ENCODE data around the gene KRTAP3-3.
"Not testable (repeated sequence)": the region's sequence is repeated elsewhere in the genome, so short reads cannot be mapped to it uniquely, and the experiment has no call there.

Gene KRTAP3-3

GRCh38 chr17:40993839-40994238, at the start of gene KRTAP3-3:
Gene KRTAP3-3, minus strand, starts transcription at chr17:40994164. Its CDS starts 67 bp downstream, at chr17:40994097.
- no peak within 1 kb of the TSS for H3K27ac ChIP-seq
- TF ChIP-seq CTCF (IDR thresholded peaks at IDR 0.05) (no peak), ZFX (IDR thresholded peaks at IDR 0.05; ENCODE audit: borderline replicate concordance) (no peak)

- no peak overlapping the region for H3K27ac ChIP-seq
- TF ChIP-seq ZFX (IDR thresholded peaks at IDR 0.05; ENCODE audit: borderline replicate concordance) = no peak
- no peak for TF ChIP-seq CTCF (IDR thresholded peaks at IDR 0.05)
Measured at GRCh38 chr17:41042953-41043352, 49.0 kb upstream of the KRTAP3-3 start.

- H3K27ac ChIP-seq = not testable (repeated sequence)
Measured at GRCh38 chr17:41040783-41041571, 47.0 kb upstream of the KRTAP3-3 start, which contains the start of gene KRTAP1-1. Gene KRTAP1-1, minus strand, starts transcription at chr17:41041450. Its CDS starts 53 bp downstream, at chr17:41041397.

GRCh38 chr17:41037853-41038350, 43.9 kb upstream of the KRTAP3-3 start:
- TF ChIP-seq ZFX (IDR thresholded peaks at IDR 0.05; ENCODE audit: borderline replicate concordance) (no peak), CTCF (IDR thresholded peaks at IDR 0.05) (no peak)
- H3K27ac ChIP-seq = no peak overlapping the region

- H3K27ac ChIP-seq = not testable (repeated sequence)
Measured at GRCh38 chr17:41034346-41034935, 40.5 kb upstream of the KRTAP3-3 start, which contains the start of gene KRTAP1-3. Gene KRTAP1-3, minus strand, starts transcription at chr17:41034874. Its CDS starts 53 bp downstream, at chr17:41034821.

- no peak for TF ChIP-seq ZFX (IDR thresholded peaks at IDR 0.05; ENCODE audit: borderline replicate concordance)
- TF ChIP-seq CTCF (IDR thresholded peaks at IDR 0.05) = no peak
- H3K27ac ChIP-seq = no peak within 1 kb of the TSS
Measured at GRCh38 chr17:41029633-41030245, 35.8 kb upstream of the KRTAP3-3 start, which contains the start of gene KRTAP1-4. Gene KRTAP1-4, minus strand, starts transcription at chr17:41030195. Its CDS starts 117 bp downstream, at chr17:41030078.

- TF ChIP-seq CTCF (IDR thresholded peaks at IDR 0.05) (no peak), ZFX (IDR thresholded peaks at IDR 0.05; ENCODE audit: borderline replicate concordance) (no peak)
- H3K27ac ChIP-seq = no peak within 1 kb of the TSS
Measured at GRCh38 chr17:41026715-41027471, 32.9 kb upstream of the KRTAP3-3 start, which contains the start of gene KRTAP1-5. Gene KRTAP1-5, minus strand, starts transcription at chr17:41027208. Its CDS starts 53 bp downstream, at chr17:41027155.

Measured in 22Rv1 (cell line).